ENCODE results near the gene FBXO17. TPM values are rescaled to one million over a fixed set of nuclear protein-coding genes. Genes with fewer than 3 reads are reported as not detected.
A peak's percentile ranks its signal among the peaks of the same experiment; 100 is the strongest.
"Not testable (repeated sequence)": the region's sequence is repeated elsewhere in the genome, so short reads cannot be mapped to it uniquely, and the experiment has no call there.

FBXO17 gene
- total and polyA plus RNA-seq, 2 experiments from 2014 or later, result 41.9 to 49.4 TPM

- peaks cover 21% of the 10 kb centered on the region for H3K4me1 ChIP-seq (ENCODE audit: insufficient read depth)
- no peaks in the 10 kb centered on the region for H3K9me3 ChIP-seq (ENCODE audit: low read depth)
- DNase-seq (ENCODE audit: low spot score), result no peak
- H3K79me2 ChIP-seq, result no peaks in the 10 kb centered on the region
- no peaks in the 10 kb centered on the region for H4K20me1 ChIP-seq (ENCODE audit: insufficient read depth, poor library complexity, severe bottlenecking)
- no peak overlapping the region for H2AFZ ChIP-seq
- H3K27me3 ChIP-seq, result no peaks in the 10 kb centered on the region
- H3K9me2 ChIP-seq (replicated peaks; ENCODE audit: insufficient read depth), result no peaks in the 10 kb centered on the region
- H3K4me3 ChIP-seq, result no peak overlapping the region
- no peak overlapping the region for H3K27ac ChIP-seq
- H3K4me2 ChIP-seq, result no peak overlapping the region
- WGBS (ENCODE audit: low lambda C conversion rate, missing lambda C conversion rate), result 88% methylated on average over 13 of the region's 13 CpGs
- no peaks in the 10 kb centered on the region for H3K36me3 ChIP-seq (replicated peaks; ENCODE audit: insufficient read depth, low read depth)
- no peak for TF ChIP-seq CTCF (IDR thresholded peaks at IDR 0.05; ENCODE audit: poor library complexity)
- no peak for TF ChIP-seq EZH2phosphoT487 (IDR thresholded peaks at IDR 0.05; ENCODE audit: low read depth, severe bottlenecking, unreplicated experiment)
- no peak for TF ChIP-seq EZH2 (IDR thresholded peaks at IDR 0.05; ENCODE audit: borderline replicate concordance)
Measured at GRCh38 chr19:38990949-38991697, 15.6 kb upstream of the FBXO17 start.

DNA sequence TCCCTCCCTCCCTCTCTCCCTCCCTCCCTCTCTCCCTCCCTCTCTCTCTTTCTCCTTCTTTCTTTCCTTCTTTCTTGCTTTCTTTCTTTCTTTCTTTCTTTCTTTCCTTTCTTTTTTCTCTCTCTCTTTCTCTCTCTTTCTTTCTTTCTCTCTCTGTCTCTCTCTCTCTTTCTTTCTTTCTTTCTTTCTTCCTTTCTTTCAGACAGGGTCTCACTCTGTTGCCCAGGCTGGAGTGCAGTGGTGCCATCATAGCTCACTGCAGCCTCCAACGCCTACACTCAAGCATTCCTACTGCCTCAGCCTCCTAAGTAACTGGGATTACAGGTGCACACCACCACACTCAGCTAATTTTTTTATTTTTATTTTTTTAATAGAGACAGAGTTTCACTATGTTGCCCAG, 14.1 kb upstream of the FBXO17 start:
- H4K20me1 ChIP-seq (ENCODE audit: insufficient read depth, poor library complexity, severe bottlenecking); H3K27me3 ChIP-seq: not testable (repeated sequence)
- 100% methylated on average over 1 of the region's 1 CpG for WGBS (ENCODE audit: low lambda C conversion rate, missing lambda C conversion rate)

DNA sequence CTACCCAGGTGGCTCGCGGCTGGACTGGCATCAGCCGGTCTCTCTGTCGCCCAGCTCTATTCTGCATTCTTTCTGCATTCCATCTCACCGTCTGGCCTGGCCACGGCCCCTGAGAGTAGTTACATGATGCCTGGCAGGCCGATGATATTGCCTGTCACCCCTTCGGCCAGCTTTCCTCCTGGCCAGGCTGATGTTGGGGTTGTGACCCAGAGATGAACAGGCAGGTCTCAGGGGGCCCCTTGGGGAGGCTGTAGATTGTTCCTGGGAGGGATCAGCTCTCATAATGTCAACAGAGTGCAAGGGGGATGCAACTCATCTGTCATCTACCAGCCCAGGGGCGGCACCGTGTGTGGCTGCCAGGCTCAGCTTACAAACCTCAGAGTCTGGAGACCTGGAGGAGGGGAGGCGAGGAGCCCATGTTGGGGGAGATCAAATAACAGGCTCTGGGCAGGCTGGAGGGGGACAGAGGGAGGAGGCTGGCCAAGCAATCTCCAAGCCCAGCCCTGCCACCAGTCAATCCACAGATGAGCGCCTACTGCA, 13.6 kb upstream of the FBXO17 start:
- peaks cover 17% of the 10 kb centered on the region for H3K4me1 ChIP-seq (ENCODE audit: insufficient read depth)
- H3K4me3 ChIP-seq, result no peak overlapping the region
- H3K9me2 ChIP-seq (replicated peaks; ENCODE audit: insufficient read depth), result no peaks in the 10 kb centered on the region
- no peaks in the 10 kb centered on the region for H4K20me1 ChIP-seq (ENCODE audit: insufficient read depth, poor library complexity, severe bottlenecking)
- no peaks in the 10 kb centered on the region for H3K36me3 ChIP-seq (replicated peaks; ENCODE audit: insufficient read depth, low read depth)
- H3K9me3 ChIP-seq (ENCODE audit: low read depth), result no peaks in the 10 kb centered on the region
- H3K27me3 ChIP-seq, result no peaks in the 10 kb centered on the region
- H2AFZ ChIP-seq, result peak overlapping the region; percentile 52
- H3K79me2 ChIP-seq, result no peaks in the 10 kb centered on the region
- TF ChIP-seq EZH2 (IDR thresholded peaks at IDR 0.05; ENCODE audit: borderline replicate concordance), result no peak
- TF ChIP-seq CTCF (IDR thresholded peaks at IDR 0.05; ENCODE audit: poor library complexity), result no peak
- no peak for TF ChIP-seq EZH2phosphoT487 (IDR thresholded peaks at IDR 0.05; ENCODE audit: low read depth, severe bottlenecking, unreplicated experiment)
- H3K27ac ChIP-seq, result peak overlapping the region; percentile 69
- H3K4me2 ChIP-seq, result peak overlapping the region; percentile 37
- DNase-seq (ENCODE audit: low spot score), result peak; percentile 65
- 32% methylated on average over 11 of the region's 12 CpGs for WGBS (ENCODE audit: low lambda C conversion rate, missing lambda C conversion rate)

More for the DNA sequence above, 14.1 kb upstream of the FBXO17 start:
- not testable (repeated sequence) for DNase-seq (ENCODE audit: low spot score); H3K4me2 ChIP-seq; H3K79me2 ChIP-seq; H3K36me3 ChIP-seq (replicated peaks; ENCODE audit: insufficient read depth, low read depth); H2AFZ ChIP-seq; H3K9me2 ChIP-seq (replicated peaks; ENCODE audit: insufficient read depth); H3K9me3 ChIP-seq (ENCODE audit: low read depth); H3K4me3 ChIP-seq
- peak overlapping the region; percentile 69 for H3K27ac ChIP-seq
- peaks cover 17% of the 10 kb centered on the region for H3K4me1 ChIP-seq (ENCODE audit: insufficient read depth)

DNA sequence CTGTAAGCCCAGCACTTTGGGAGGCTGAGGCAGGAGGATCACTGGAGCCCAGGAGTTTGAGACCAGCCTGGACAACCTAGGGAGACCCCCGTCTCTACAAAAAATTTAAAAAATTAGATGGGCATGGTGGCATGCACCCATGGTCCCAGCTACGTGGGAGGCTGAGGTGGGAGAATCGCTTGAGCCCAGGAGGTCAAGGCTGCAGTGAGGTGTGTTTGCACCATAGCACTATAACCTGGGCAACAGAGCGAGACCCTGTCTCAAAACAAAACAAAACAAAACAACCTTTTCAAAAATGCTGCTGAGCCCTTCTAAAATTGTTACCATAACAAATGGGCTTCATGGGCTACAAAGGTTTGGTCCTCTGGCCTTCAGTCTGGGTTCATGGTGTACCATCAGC, 13.1 kb upstream of the FBXO17 start:
- Histone ChIP-seq H3K27ac (peak overlapping the region; percentile 69), H3K4me1 (ENCODE audit: insufficient read depth) (peaks cover 17% of the 10 kb centered on the region)
- H2AFZ ChIP-seq; DNase-seq (ENCODE audit: low spot score); H3K9me2 ChIP-seq (replicated peaks; ENCODE audit: insufficient read depth); H3K4me3 ChIP-seq; H3K79me2 ChIP-seq; H3K4me2 ChIP-seq; H4K20me1 ChIP-seq (ENCODE audit: insufficient read depth, poor library complexity, severe bottlenecking); H3K9me3 ChIP-seq (ENCODE audit: low read depth); H3K27me3 ChIP-seq; H3K36me3 ChIP-seq (replicated peaks; ENCODE audit: insufficient read depth, low read depth): not testable (repeated sequence)
- 92% methylated on average over 4 of the region's 4 CpGs for WGBS (ENCODE audit: low lambda C conversion rate, missing lambda C conversion rate)

DNA sequence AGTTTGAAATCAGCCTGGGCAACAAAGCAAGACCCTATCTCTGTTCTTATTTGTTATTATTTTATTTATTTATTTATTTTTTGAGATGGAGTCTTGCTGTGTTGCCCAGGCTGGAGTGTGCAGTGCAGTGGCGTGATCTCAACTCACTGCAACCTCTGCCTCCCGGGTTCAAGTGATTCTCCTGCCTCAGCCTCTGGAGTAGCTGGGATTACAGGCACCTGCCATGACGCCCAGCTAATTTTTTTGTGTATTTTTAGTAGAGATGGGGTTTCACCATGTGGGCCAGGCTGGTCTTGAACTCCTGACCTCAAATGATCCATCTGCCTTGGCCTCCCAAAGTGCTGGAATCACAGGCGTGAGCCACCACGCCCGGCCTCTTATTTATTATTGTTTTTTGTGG, 12.2 kb upstream of the FBXO17 start:
- not testable (repeated sequence) for H3K27ac ChIP-seq; H3K27me3 ChIP-seq; DNase-seq (ENCODE audit: low spot score); H4K20me1 ChIP-seq (ENCODE audit: insufficient read depth, poor library complexity, severe bottlenecking); H3K4me3 ChIP-seq; H3K4me2 ChIP-seq; H3K9me2 ChIP-seq (replicated peaks; ENCODE audit: insufficient read depth); H3K9me3 ChIP-seq (ENCODE audit: low read depth); H3K79me2 ChIP-seq; H3K36me3 ChIP-seq (replicated peaks; ENCODE audit: insufficient read depth, low read depth); H2AFZ ChIP-seq
- peaks cover 17% of the 10 kb centered on the region for H3K4me1 ChIP-seq (ENCODE audit: insufficient read depth)
- WGBS (ENCODE audit: low lambda C conversion rate, missing lambda C conversion rate), result 97% methylated on average over 6 of the region's 6 CpGs
